IPS DF 19.7 (cell line): ENCODE measurements around the gene CTCFL.
"Not testable (repeated sequence)": the region's sequence is repeated elsewhere in the genome, so short reads cannot be mapped to it uniquely, and the experiment has no call there.

Source experiments
- DNase-seq: peaks from one replicate; pipeline ENCODE4 v3.0.0-alpha.2; 2013; ENCODE audit warnings: low read depth, low spot score

Gene CTCFL

DNA sequence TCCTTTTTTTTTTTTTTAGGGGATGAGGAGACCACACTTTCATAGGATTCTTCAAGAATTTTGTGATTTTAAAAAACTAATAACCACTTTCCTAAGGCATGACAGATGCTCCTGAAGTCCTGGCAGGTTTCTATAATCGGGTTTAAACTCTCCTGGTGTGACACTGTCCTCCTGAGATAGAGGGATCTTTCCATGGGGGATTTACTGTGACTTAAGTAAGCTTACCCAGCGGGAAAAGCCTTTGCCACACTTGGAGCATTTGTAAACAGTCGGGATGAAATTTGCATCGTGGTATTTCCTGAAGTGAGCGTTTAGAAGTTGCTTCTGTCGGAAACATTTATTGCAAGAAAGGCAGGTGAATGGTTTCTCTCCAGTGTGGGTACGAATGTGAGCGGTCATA, 16.6 kb downstream of the CTCFL start:
- no peak for DNase-seq

DNA sequence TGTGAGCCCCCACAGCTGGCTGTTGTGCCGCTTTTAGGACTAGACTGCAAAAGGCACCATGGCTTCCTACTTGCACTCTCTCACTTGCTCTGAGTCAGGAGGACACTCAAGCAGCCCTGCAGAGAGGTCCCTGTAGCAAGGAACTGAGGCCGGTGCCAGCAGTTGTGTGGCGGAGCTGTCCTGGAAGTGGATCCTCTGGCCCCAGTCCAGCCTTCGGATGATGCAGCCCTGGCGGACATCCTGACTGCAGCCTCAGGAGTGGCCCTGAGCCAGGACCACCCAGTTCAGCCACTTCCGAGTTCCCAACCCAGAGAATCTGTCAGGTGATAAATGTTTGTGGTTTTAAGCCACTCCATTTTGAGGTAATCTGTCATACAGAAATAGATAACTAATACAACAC, 17.5 kb downstream of the CTCFL start:
- no peak for DNase-seq

DNA sequence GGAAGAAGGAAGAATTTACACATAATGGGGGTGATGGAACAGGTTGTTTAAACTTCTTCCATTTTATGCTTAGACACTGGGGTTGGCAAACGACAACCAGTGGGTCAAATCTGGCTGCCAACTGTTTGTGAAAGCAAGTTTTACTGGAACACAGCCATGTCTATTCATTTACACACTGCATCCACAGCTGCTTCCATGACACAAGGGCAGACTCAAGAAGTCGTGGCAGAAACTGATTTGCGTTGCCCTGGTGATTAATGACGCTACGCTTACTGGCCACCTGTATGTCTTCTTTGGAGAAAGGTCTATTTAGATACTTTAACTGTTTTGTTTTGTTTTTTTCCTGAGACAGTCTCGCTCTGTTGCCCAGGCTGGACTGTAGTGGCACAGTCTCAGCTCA, 19.0 kb downstream of the CTCFL start:
- no peak for DNase-seq

DNA sequence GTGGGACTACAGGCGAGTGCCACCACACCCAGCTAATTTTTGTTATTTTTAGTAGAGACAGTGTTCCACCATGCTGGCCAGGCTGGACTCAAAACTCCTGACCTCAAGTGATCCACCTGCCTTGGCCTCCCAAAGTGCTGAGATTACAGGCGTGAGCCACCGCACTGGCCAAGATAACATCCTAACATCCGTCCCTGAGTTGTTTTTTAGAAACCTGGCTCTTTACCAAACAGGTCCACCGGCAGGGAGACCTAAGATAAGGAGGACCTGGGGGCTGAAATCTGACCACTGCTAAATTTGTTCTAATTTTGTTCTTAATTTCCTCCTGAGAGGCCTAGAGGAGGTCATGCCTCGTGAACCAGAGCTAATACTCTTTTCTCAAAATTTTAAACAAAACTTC, 20.5 kb downstream of the CTCFL start:
- DNase-seq, result no peak

DNA sequence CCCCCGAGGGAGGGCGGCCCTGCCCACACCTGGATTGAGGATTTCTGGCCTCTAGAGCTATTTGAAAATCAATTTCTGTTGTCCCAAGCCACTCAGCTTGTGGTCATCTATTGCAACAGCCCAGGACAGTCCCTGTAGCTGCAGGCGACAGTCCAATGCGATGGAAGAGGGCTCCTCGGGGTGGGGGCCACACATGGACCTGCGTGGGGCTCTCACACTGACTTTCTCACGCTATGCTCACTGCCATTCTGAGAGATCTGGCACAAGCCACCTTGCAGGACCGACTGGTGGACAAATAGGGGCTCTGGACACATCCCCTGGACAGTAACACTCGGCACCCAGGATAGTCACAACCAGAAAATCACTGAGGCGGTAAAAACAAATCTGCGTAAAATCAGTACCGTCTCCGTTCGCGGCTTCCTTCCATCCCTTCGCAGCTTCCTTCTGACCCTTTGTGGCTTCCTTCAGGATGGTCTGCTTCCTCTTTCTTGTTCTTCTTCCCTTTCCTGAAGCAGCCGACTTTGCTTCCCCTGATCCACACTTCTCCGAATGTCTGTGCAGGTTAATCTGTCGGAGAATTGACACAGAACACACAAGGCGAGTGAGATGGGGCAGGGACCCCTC, 21.8 kb downstream of the CTCFL start:
- DNase-seq, result no peak

DNA sequence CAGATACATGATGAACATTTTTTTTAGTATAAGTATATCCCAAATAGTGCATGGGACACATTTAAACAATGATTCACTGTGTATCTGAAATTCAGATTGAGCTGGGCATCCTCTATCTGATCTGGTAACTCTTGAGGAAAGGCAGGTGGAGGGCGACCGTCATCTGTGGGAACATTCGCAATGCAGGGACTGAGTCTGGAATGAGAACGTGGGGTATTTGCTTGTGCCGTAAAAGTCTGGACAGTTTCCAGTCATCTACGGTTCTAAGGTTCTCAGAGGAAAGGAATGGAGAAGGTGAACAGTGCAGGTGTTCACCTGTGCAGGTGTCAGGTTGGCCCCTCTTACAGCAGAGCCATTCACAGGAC, 22.6 kb downstream of the CTCFL start:
- DNase-seq, result no peak

DNA sequence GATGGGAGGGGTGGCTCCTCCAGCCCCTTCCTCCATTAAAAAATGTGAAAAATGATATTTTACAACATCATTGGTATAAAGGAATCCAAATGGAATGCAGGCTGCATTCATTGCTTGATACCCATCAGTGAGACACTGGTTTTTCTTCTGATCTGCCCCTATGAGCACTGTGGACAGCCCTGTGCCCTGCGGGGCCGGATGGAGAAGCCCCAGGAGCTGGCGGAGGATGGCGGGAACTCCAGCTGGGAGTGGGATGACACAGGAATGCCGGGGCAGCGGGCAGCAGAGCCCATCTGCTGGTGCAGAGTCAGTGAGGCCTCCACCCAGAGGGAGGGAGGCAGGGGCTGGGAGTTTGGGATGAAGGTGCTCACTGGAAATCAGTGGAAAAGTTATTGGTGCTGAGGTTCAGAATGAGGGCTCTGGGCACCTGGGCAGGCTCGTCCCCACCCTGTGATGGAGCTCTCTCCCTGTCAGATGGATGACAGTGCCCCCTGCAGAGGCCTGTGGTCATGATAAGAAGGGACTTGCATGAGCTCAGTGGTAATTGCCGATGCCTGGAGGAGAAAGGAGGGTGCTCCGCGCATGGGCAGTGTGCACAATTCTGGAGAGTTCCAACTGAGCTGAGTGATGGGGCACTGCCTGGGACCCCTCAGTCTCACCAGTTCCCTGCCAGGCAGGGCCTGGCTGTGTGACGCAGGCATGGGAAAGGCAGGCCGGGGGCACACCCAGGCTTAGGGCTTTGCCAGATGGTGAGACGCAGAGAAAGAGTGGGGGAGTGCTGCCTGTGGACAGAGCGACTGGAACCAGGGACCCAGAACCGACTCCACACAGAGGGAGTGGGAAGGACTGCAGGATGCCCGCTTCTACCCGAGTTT, 23.2 kb downstream of the CTCFL start:
- no peak for DNase-seq

DNA sequence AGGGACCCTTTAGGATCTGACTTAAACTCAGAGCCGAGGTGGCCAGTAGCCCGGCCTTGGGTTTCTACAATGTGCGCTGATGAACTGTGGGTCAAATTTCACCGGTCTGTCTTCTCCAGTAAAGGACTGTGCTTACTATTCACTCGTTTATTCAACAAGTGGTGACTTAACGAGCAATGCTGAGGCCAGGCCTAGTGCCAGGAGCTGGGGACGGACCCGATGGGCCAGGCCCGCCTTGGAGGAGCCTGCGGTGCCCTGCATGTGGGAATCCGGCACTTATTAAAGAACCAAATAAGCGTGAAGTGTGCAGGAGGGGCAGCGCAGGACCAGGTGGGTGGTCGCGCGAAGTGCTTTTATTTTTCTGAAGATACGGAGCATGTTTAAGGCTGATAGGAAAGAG, 24.0 kb downstream of the CTCFL start:
- no peak for DNase-seq

DNA sequence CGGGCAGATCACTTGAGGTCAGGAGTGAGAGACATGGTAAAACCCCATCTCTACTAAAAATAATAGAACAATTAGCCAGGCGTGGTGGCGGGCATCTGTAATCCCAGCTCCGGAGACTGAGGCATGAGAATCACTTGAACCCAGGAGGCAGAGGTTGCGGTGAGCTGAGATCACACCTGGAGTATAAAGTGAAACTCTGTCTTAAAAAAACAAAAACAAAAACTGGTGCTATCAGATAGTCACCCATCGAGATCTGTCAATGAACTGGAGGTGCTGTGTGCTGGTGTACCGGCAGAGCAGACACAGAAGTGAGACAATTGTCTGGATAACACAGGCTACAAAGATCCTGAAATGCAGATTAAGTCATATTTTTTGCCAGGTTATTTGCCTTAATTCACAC, 24.7 kb downstream of the CTCFL start:
- no peak for DNase-seq

DNA sequence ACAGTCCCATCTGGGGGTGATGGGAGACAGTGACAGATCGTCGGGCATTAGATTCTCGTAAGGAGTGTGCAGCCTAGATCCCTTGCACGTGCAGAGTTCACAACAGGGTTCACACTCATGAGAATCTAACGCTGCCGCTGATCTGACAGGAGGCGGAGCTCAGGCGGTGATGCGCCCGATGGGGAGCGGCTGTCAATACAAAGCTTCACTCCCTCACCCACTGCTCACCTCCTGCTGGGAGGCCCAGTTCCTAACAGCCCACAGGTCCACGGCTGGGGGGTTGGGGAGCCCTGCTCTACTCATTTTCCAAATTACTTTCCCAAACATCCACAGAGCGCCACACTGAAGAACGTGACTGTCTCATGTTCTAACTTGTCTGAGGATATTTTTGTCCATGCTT, 25.3 kb downstream of the CTCFL start:
- DNase-seq, result no peak

DNA sequence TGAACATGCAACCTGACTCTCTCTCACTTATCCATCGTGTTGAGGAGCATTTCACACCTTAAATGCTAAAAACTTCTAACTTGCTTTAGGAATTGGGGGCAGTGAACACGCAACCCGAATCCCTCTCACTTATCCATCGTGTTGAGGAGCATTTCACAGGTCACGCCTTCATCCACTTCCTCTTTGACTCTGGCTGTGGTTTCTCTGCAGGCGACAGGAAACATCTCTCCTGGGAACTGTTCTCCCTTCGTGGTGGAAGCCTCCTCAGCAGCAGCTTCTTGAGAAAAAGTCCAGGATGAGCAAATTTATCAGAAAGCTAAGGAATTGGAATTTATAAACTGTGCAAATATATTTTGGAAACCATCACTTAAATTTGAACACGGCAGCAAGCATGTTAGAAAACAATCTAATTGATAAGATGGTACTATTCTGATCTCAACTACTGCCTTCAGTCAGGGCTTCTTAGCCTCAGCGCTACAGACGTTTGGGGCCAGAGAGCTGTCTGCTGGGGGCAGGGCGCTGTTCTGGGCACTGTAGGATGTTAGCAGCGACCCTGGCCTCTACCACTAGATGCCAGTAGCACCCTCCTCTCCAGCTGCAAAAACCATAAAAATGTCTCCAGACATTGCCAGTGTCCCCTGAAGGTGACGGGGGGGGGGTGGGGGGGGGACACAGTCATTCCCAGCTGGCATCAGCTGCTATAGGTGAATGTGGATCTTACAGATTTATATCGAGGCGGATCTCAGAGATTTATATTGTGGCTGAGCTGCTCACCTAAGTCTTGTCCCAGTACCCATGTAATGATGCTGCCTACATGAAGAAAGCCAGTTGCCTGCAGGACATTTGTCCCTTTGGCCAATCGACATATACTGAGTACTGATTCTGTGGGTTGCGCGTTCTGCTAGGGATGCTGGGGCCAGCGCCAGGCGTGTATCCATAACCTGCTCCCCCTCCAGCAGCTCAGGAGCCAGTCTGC, 26.2 kb downstream of the CTCFL start:
- DNase-seq, result no peak

DNA sequence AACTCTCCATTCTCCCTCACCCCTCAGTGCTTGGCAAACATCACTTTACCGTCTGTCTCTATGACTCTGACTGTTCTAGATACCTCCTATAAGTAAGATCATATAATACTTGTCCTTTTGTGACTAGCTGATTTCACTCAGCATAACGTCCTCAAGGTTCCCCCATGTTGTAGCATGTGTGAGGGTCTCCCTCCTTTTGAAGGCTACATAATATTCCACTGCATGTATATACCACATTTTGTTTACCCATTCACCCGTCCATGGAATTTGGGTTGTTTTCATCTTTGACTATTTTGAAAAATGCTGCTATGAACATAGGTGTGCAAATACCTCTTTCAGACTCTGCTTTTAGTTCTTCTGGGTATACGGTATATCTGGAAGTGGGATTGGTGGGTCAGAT, 28.3 kb downstream of the CTCFL start:
- DNase-seq, result no peak

DNA sequence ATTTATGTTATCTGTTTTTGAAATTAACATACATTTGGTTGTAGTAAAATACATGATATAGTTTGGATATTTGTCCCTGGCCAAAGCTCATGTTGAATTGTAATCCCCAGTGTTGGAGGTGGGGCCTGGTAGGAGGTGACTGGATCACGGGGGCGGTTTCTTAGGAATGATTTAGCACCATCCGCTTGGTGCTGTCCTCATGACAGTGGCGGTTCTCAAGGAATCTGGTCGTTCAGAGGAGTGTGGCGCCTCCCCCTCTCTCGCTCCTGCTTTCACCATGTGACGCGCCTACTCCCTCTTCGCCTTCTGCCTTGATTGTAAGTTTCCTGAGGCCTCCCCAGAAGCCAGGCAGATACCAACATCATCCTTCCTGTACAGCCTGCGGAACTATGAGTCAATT, 29.0 kb downstream of the CTCFL start:
- no peak for DNase-seq

DNA sequence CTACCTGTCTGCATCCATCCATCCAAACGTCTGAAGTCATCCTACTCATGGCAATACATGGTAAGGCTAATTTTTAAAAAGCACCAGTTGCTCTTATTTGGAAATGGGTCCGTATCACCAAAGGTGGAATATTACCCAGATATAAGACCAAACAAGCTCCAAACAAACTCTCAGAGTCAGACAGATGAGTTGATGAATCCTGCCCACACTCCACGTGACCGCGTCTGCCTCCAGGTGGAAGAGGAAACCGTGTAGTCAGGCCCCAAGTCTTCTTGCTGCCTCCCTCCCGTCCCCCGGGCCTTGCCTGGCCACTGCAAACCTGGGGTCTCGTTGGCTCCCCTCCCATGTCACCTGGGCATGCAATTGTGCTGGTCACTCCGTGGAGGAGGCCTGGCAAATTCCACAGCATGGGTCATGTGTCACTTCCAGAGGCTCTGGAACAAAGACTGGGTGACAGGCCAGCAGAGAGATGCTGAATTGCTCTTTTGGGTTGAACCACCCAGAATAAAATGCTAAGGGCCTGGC, 31.8 kb downstream of the CTCFL start:
- no peak for DNase-seq

DNA sequence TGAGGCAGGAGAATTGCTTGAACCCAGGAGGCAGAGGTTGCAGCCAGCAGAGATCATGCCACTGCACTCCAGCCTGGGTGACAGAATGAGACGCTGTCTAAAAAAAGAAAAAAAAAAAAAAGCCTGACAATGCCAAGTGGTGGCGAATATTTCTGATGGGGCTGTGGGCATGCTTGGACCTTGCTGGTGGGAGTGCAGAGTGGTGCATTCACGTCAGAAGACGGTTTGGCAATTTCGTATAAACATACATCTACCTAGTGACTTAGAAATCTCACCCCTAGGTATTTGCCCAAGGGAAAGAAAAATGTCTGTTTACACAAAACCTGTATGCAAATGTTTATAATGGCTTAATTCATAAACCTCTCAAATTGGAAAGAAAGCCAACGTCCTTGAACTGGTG, 33.6 kb downstream of the CTCFL start:
- DNase-seq, result no peak

DNA sequence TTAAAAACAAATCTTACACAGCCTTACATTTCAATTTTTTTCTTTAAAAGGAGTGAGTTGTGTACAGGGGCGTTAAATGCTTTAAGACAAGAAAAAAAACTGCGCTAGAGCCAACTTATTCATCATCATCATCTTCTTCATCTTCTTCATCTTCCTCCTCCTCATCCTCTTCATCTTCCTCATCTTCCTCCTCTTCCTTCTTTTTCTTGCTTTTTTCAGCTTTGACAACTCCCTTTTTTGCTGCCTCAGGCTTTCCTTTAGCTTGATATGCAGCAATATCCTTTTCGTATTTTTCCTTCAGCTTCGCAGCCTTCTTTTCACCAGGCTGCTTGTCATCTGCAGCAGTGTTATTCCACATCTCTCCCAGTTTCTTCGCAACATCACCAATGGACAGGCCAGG, 36.7 kb downstream of the CTCFL start:
- not testable (repeated sequence) for DNase-seq

DNA sequence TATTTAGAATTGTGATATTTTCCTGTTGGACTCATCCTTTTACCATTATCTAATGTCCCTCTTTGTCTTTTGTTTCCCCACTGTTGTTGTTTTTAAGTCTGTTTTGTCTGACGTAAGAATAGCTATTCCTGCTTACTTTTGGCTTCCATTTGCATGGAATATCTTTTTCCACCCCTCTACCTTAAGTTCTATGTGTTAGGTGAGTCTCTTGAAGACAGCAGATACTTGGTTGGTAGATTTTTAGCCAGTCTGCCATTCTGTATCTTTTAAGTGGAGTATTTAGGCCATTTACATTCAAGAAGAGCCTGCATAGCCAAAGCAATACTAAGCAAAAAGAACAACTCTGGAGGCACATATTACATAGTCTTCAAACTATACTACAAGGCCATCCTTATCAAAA, 39.2 kb downstream of the CTCFL start:
- DNase-seq, result no peak

DNA sequence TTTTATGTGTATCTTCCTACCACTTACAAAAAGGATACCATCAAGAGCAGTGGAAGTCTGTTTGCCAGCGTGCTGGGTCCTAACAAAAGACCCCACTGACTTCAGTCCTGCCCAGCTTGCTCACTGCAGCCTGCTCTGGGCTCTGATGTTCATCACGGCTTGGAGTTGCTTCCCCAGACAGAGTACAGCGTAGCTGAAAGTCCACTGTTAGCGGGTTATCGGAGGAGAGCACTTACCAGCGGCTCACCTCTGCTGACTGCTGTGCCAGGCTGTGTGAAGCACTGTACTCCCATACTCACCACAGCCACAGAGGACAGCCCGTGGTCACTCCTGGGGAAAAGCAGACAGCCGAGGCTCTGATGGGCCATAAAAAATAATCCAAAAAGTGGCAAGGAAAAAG, 40.2 kb downstream of the CTCFL start:
- no peak for DNase-seq

DNA sequence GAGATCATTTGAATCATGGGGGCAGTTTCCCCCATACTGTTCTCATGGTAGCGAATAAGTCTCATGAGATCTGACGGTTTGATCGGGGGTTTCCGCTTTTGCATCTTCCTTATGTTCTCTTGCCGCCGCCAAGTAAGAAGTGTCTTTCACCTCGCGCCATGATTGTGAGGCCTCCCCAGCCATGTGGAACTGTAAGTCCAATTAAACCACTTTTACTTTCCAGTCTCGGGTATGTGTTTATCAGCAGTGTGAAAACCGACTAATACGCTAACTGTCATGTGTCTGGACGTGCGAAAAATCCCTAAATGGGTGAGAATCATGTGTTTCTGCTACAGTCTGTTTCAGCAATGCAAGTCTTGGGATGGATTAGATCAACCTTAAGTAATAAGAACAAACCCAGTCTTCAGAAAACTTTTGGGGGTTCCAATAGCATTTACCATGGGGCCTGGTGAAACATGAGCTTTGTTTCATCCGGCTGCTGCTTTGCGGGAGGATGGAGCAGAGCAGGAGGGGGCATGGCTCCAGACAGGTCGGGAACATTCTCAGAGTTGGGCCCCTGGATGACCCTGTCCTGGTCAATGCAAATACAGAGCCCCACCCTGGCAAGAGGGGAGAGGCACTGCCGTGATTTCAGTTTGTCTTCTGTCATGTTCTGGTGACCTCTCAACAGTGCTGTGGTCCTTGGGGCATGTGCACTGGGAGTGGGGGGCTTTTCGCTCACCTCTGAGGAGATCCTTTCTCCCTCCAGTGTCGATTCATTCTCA, 41.5 kb downstream of the CTCFL start:
- DNase-seq, result no peak

DNA sequence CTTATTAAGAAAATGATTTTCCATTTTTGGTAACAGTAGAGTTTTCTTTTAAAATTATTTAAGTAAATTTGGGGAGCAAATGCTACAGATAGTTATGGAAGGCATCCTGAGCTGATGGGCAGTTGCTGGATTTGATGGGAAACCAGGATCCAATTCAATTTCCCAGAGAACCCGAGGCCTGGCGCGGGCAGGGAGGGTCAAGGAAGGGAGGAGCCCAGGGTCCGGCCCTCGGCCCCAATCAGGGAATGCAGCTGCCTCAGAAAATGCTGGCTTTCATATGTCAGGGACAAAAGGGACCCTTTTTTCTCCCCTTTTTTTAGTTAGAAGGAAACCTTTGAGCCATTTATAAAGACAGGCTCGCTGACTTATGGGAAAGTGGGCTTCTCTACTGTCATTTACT, 42.1 kb downstream of the CTCFL start:
- DNase-seq, result no peak

DNA sequence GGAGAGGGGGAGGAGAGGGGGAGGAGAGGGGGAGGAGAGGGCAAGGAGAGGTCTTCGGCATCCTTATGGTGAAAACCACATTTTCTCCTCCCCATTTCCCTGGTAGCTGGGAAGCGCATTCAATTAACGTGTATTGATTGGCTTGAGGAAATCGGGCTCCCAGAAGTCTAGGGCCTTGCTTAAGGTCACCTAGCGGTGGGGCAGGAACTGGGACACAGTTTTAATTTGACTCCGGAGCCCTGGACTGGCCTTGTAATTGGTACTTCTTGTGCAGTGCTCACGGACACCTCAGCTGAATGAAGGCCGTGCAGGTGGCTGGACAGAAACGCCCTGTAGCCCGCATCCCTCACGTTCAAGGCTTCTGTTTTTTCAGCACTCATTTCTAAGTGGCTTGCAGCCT, 42.8 kb downstream of the CTCFL start:
- DNase-seq, result no peak
